Sigmoid colon (tissue), 4 donors: ENCODE data around the gene ATXN1.

ENCODE experiments used
- CTCF ChIP-seq, 4 experiments: fragments of 450-650 bp in 3 of 4; fragments of 200-600 bp in 1 of 4; IDR thresholded peaks; one replicate each; pipeline ENCODE4 v1.5.1; 2016 to 2019; ENCODE audit warnings: antibody characterized with exemption in 4 of 4, mild to moderate bottlenecking in 3 of 4, moderate library complexity in 2 of 4
- EP300 ChIP-seq, 4 donors: sonication (generic); formaldehyde crosslinking; IDR thresholded peaks; one replicate each; pipeline ENCODE4 v1.6.1; 2017; ENCODE audit warnings: antibody characterized with exemption in 4 of 4
- POLR2A ChIP-seq, 2 donors: fragments of 450-650 bp; IDR thresholded peaks; one replicate each; pipeline ENCODE4 v1.6.1; 2016; ENCODE audit warnings: antibody characterized with exemption in 2 of 2, mild to moderate bottlenecking in 2 of 2, moderate library complexity in 2 of 2
- POLR2AphosphoS5 ChIP-seq, 4 donors: sonication (generic); formaldehyde crosslinking; IDR thresholded peaks; one replicate each; pipeline ENCODE4 v1.6.1; 2017; ENCODE audit warnings: antibody characterized with exemption in 4 of 4

GRCh38 chr6:16635810-16636602 lies 125.3 kb downstream of the ATXN1 start:
- TF ChIP-seq POLR2A (IDR thresholded peaks at IDR 0.05), result no peak
- no peak for TF ChIP-seq POLR2AphosphoS5 (IDR thresholded peaks at IDR 0.05)
- no peak for TF ChIP-seq CTCF (IDR thresholded peaks at IDR 0.05)
- TF ChIP-seq EP300 (IDR thresholded peaks at IDR 0.05), result no peak
